Measurements from ENCODE around the gene SCGB1A1.

Gene SCGB1A1

DNA sequence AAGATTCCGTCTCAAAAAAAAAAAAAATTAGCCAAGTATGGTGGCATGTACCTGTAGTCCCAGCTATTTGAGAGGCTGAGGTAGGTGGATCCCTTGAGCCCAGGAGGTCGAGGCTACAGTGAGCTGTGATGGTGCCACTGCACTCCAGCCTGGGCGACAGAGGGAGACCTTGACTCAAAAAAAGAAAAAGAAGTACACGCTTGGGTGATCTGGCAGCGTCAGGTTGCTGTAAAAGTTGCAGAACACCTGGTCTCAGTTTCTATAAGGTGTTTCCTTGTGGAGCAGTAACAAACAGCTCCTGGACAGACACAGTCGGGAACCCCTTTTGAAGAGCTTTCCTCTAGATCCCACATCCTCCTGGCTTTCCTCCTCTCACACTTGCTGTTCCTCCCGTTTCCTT, 45.8 kb downstream of the SCGB1A1 start:
- no peak for TF ChIP-seq GATA3 (IDR thresholded peaks at IDR 0.05; ENCODE audit: low read depth, low read length)
- TF ChIP-seq GATA2 (IDR thresholded peaks at IDR 0.05; ENCODE audit: low read depth, low read length): no peak

DNA sequence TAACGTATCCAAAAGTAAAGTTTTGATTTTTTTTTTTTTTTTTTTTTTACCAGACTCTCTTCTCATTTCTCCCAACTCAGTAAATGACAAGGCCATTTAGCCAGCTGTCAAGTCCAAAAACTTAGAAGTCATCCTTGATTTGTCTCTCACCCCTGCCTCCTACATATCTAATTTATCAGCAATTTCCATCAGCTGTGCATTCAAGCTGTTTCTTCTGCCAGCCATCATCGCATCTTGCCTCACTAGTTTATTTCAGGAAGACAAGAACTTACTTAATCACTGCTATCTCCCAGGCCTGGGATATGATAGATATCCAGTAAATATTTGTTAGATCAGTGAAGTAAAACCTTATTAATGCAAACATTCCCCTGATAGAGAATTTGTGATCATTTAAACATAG, 47.6 kb downstream of the SCGB1A1 start:
- no peak for TF ChIP-seq GATA3 (IDR thresholded peaks at IDR 0.05; ENCODE audit: low read depth, low read length)
- no peak for TF ChIP-seq GATA2 (IDR thresholded peaks at IDR 0.05; ENCODE audit: low read depth, low read length)

DNA sequence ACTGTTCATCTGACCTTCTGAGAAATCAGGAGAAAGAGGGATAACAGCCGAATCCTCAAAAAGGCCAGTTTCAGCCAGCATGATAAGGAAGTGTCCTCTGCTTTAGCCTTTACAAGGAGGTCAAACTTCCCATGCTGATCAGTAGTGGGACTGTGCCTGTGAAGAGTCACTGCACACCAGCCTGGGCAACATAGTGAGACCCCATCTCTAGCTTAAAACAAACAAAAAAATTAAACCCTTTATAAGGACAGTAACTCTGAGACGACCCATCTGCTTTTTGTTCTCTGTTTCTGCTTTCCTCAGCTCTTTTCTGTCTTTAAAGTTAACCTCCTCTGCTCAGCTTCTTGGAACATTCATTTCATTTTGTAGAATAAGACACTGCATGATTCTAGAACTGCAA, 49.7 kb downstream of the SCGB1A1 start:
- no peak for TF ChIP-seq GATA3 (IDR thresholded peaks at IDR 0.05; ENCODE audit: low read depth, low read length)

DNA sequence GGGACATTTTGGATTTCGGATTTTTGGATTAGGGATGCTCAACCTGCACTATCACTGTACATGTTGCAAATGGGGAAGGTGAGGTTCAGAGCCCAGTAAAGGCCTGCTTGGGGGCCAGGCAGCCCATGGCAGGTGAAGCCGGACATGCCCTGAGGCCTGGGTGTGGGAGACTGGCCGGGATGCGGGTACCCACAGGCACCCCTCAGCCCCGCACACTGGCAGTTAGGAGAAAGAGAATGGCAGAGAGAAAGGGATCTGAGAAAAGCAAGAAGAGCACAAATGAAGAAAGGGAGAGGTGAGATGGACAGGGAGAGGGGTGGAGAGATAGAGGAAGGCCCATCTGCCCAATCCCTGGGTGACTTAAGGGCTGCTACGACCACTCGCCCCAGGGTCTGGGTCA, 52.8 kb downstream of the SCGB1A1 start:
- no peak for TF ChIP-seq GATA2 (IDR thresholded peaks at IDR 0.05; ENCODE audit: low read depth, low read length)

DNA sequence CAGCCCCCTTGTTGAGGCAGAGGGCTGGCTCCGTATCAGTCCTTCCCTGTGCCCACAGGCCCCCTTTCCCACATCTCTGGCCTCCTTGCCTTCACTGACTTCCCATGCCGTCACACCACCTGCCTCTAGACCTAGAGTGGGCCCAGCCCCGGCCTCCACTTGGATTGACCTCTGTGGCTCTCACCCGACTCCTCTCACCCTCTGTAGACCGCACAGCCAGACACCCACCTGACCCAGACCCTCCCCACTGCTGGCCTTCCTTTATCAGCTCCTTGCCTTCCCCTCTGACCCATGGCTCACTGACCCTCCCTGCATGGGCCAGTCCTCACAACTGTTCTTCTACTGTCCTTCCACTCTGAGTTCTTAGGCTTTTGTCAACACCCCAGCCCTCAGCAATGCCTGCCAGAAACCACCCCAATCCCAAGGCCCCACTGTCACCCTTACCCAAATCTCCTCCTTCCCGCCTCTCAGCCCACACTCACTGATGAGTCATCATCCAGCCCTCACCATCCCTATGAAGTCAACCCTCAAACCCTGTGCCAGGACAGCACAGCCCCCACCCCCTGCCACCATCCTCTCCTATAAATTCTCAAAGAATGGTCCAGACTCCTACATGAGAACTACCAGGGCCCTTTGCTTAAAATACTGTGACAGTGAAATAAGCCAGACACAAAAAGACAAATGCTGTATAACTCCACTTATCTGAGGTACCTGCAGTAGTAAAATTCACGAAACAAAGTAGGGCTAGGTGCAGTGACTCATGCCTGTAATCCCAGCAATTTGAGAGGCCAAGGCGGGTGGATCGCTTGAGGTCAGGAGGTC, 53.4 kb downstream of the SCGB1A1 start:
- TF ChIP-seq GATA3 (IDR thresholded peaks at IDR 0.05; ENCODE audit: low read depth, low read length): no peak
- TF ChIP-seq GATA2 (IDR thresholded peaks at IDR 0.05; ENCODE audit: low read depth, low read length): no peak
